ENCODE data around the gene ZNF529. TPM values are rescaled to one million over a fixed set of nuclear protein-coding genes. Genes with fewer than 3 reads are reported as not detected.

Gene ZNF529
- total and polyA plus RNA-seq, 2 of the 8 experiments (the other 6 are each of a cell fraction or from before 2014, with no cell fraction given), result 8.4 to 14.1 TPM

GRCh38 chr19:36528921-36529518 is 44.1 kb downstream of the ZNF529 start (continued):
- no peak for TF ChIP-seq SRF (IDR thresholded peaks at IDR 0.05; ENCODE audit: low read depth, low read length)
- no peak for TF ChIP-seq E2F6 (IDR thresholded peaks at IDR 0.05)
